ENCODE data around the gene GCLC.

The GCLC gene

GRCh38 chr6:53523511-53524454, 21.1 kb downstream of the GCLC start:
- no peak for DNase-seq (ENCODE audit: low read depth)

- no peak for DNase-seq (ENCODE audit: low read depth)
These were observed 24.5 kb downstream of the GCLC start for GRCh38 chr6:53520320-53520928.

- no peak for DNase-seq (ENCODE audit: low read depth)
These were observed 26.0 kb downstream of the GCLC start for GRCh38 chr6:53518862-53519261.

- DNase-seq (ENCODE audit: low read depth) = no peak
These were observed 27.9 kb downstream of the GCLC start for GRCh38 chr6:53517021-53517420.

- DNase-seq (ENCODE audit: low read depth) = no peak
These were observed 30.2 kb downstream of the GCLC start for GRCh38 chr6:53514677-53515076.

- no peak for DNase-seq (ENCODE audit: low read depth)
These were observed 31.4 kb downstream of the GCLC start for GRCh38 chr6:53513519-53513966.

GRCh38 chr6:53513056-53513455, 31.8 kb downstream of the GCLC start:
- DNase-seq (ENCODE audit: low read depth) = no peak

GRCh38 chr6:53512626-53513025, 32.3 kb downstream of the GCLC start:
- no peak for DNase-seq (ENCODE audit: low read depth)

GRCh38 chr6:53510746-53511145, 34.2 kb downstream of the GCLC start:
- DNase-seq (ENCODE audit: low read depth) = no peak

- no peak for DNase-seq (ENCODE audit: low read depth)
These were observed 38.0 kb downstream of the GCLC start for GRCh38 chr6:53506872-53507271.

- no peak for DNase-seq (ENCODE audit: low read depth)
These were observed 40.4 kb downstream of the GCLC start for GRCh38 chr6:53504512-53504911.

GRCh38 chr6:53503060-53503459, 41.8 kb downstream of the GCLC start:
- DNase-seq (ENCODE audit: low read depth) = no peak

- no peak for DNase-seq (ENCODE audit: low read depth)
These were observed 43.5 kb downstream of the GCLC start for GRCh38 chr6:53501432-53501831.

GRCh38 chr6:53500095-53500494, 44.8 kb downstream of the GCLC start:
- no peak for DNase-seq (ENCODE audit: low read depth)

GRCh38 chr6:53499094-53499493, 45.8 kb downstream of the GCLC start:
- no peak for DNase-seq (ENCODE audit: low read depth)

GRCh38 chr6:53498649-53499048, 46.3 kb downstream of the GCLC start:
- DNase-seq (ENCODE audit: low read depth) = no peak

- DNase-seq (ENCODE audit: low read depth) = no peak
These were observed 47.0 kb downstream of the GCLC start for GRCh38 chr6:53497905-53498304.

- DNase-seq (ENCODE audit: low read depth) = no peak
These were observed 48.0 kb downstream of the GCLC start for GRCh38 chr6:53496797-53497375.

GRCh38 chr6:53495506-53496499, 49.1 kb downstream of the GCLC start:
- DNase-seq (ENCODE audit: low read depth) = no peak

GRCh38 chr6:53494076-53494475, 50.8 kb downstream of the GCLC start:
- no peak for DNase-seq (ENCODE audit: low read depth)

GRCh38 chr6:53493635-53494025, 51.3 kb downstream of the GCLC start:
- DNase-seq (ENCODE audit: low read depth) = no peak

Data from stimulated activated CD4-positive, alpha-beta T cell treated with anti-CD3 and anti-CD28 coated beads, Interleukin-2, amount 100 ng/mL, for 4 hours (primary cell).